ENCODE measurements around the gene GFAP.

The GFAP gene

GRCh38 chr17:44935116-44935515 is 19.8 kb upstream of the GFAP start:
- CTCF ChIA-PET = no interaction called here
- no peak for TF ChIP-seq ZNF384 (IDR thresholded peaks at IDR 0.05)
- no peak for TF ChIP-seq FOXA1 (IDR thresholded peaks at IDR 0.05)
- no peak for TF ChIP-seq NFRKB (IDR thresholded peaks at IDR 0.05)
- TF ChIP-seq FOXK2 (IDR thresholded peaks at IDR 0.05) = no peak
- no peak for TF ChIP-seq PKNOX1 (IDR thresholded peaks at IDR 0.05)
- TF ChIP-seq CTBP1 (IDR thresholded peaks at IDR 0.05; ENCODE audit: borderline replicate concordance) = no peak
- no peak for TF ChIP-seq ARNT (IDR thresholded peaks at IDR 0.05)
- TF ChIP-seq BHLHE40 (IDR thresholded peaks at IDR 0.05; ENCODE audit: borderline replicate concordance) = no peak
- TF ChIP-seq ELF4 (IDR thresholded peaks at IDR 0.05) = no peak
- no peak for TF ChIP-seq L3MBTL2 (conservative IDR thresholded peaks at IDR 0.05)
- no peak for TF ChIP-seq SUZ12 (IDR thresholded peaks at IDR 0.05)
- TF ChIP-seq SP1 (IDR thresholded peaks at IDR 0.05) = no peak
- no peak for TF ChIP-seq HDGF (IDR thresholded peaks at IDR 0.05; ENCODE audit: borderline replicate concordance)
- no peak for TF ChIP-seq LEF1 (IDR thresholded peaks at IDR 0.05; ENCODE audit: borderline replicate concordance)
- DNase-seq (ENCODE audit: extremely low spot score) = no peak
- POLR2A ChIA-PET = interaction anchor here (0.7 kb wide), 1 partner anchor 14 kb away, joined by 3 read pairs; no protein-coding TSS in a partner anchor

GRCh38 chr17:44934745-44935105 is 19.4 kb upstream of the GFAP start:
- no peak for DNase-seq (ENCODE audit: extremely low spot score)
- ChIA-PET POLR2A (interaction anchor here (0.7 kb wide), 1 partner anchor 14 kb away, joined by 3 read pairs; no protein-coding TSS in a partner anchor), CTCF (no interaction called here)
- TF ChIP-seq ZNF384 (IDR thresholded peaks at IDR 0.05) (no peak), LEF1 (IDR thresholded peaks at IDR 0.05; ENCODE audit: borderline replicate concordance) (no peak), FOXA1 (IDR thresholded peaks at IDR 0.05) (no peak), L3MBTL2 (conservative IDR thresholded peaks at IDR 0.05) (no peak), FOXM1 (IDR thresholded peaks at IDR 0.05; ENCODE audit: borderline replicate concordance) (no peak), PKNOX1 (IDR thresholded peaks at IDR 0.05) (no peak), TARDBP (IDR thresholded peaks at IDR 0.05) (no peak), CTBP1 (IDR thresholded peaks at IDR 0.05; ENCODE audit: borderline replicate concordance) (no peak), ELF4 (IDR thresholded peaks at IDR 0.05) (no peak), ARNT (IDR thresholded peaks at IDR 0.05) (no peak), FOXK2 (IDR thresholded peaks at IDR 0.05) (no peak), SUZ12 (IDR thresholded peaks at IDR 0.05) (no peak), HDGF (IDR thresholded peaks at IDR 0.05; ENCODE audit: borderline replicate concordance) (no peak), SP1 (IDR thresholded peaks at IDR 0.05) (no peak), NFRKB (IDR thresholded peaks at IDR 0.05) (no peak)

GRCh38 chr17:44933824-44934744 is 18.8 kb upstream of the GFAP start:
- ChIA-PET POLR2A (no interaction called here), CTCF (no interaction called here)
- DNase-seq (ENCODE audit: extremely low spot score) = no peak
- TF ChIP-seq ZNF384 (IDR thresholded peaks at IDR 0.05) (no peak), HDGF (IDR thresholded peaks at IDR 0.05; ENCODE audit: borderline replicate concordance) (no peak), ELF4 (IDR thresholded peaks at IDR 0.05) (no peak), ARNT (IDR thresholded peaks at IDR 0.05) (no peak)

- TF ChIP-seq SP1 (IDR thresholded peaks at IDR 0.05) (no peak), TARDBP (IDR thresholded peaks at IDR 0.05) (no peak), ARNT (IDR thresholded peaks at IDR 0.05) (no peak), FOXA1 (IDR thresholded peaks at IDR 0.05) (no peak), PKNOX1 (IDR thresholded peaks at IDR 0.05) (no peak), SUZ12 (IDR thresholded peaks at IDR 0.05) (no peak), NFRKB (IDR thresholded peaks at IDR 0.05) (no peak), LEF1 (IDR thresholded peaks at IDR 0.05; ENCODE audit: borderline replicate concordance) (no peak), HDGF (IDR thresholded peaks at IDR 0.05; ENCODE audit: borderline replicate concordance) (no peak), CTBP1 (IDR thresholded peaks at IDR 0.05; ENCODE audit: borderline replicate concordance) (no peak), FOXM1 (IDR thresholded peaks at IDR 0.05; ENCODE audit: borderline replicate concordance) (no peak), BHLHE40 (IDR thresholded peaks at IDR 0.05; ENCODE audit: borderline replicate concordance) (no peak), L3MBTL2 (conservative IDR thresholded peaks at IDR 0.05) (no peak)
- CTCF ChIA-PET = interaction anchor here (0.6 kb wide), 1 partner anchor 22 kb away, joined by 3 read pairs; no protein-coding TSS in a partner anchor
- DNase-seq (ENCODE audit: extremely low spot score) = no peak
- POLR2A ChIA-PET = interaction anchor here (1.8 kb wide), 1 partner anchor 12 kb away, joined by 5 read pairs; no protein-coding TSS in a partner anchor
Measured at GRCh38 chr17:44932787-44933097, 17.4 kb upstream of the GFAP start.

- ChIA-PET POLR2A (interaction anchor here (1.8 kb wide), 1 partner anchor 11 kb away, joined by 5 read pairs; no protein-coding TSS in a partner anchor), CTCF (interaction anchor here (0.6 kb wide), 1 partner anchor 21 kb away, joined by 3 read pairs; no protein-coding TSS in a partner anchor)
- DNase-seq (ENCODE audit: extremely low spot score) = no peak
- no peak for TF ChIP-seq HDGF (IDR thresholded peaks at IDR 0.05; ENCODE audit: borderline replicate concordance)
- no peak for TF ChIP-seq CTBP1 (IDR thresholded peaks at IDR 0.05; ENCODE audit: borderline replicate concordance)
- TF ChIP-seq ELF4 (IDR thresholded peaks at IDR 0.05) = no peak
- no peak for TF ChIP-seq TARDBP (IDR thresholded peaks at IDR 0.05)
Measured at GRCh38 chr17:44932096-44932786, 16.9 kb upstream of the GFAP start.
